Esophagus muscularis mucosa (tissue), 3 donors: ENCODE data around the gene CTBP1.

Source experiments
- POLR2AphosphoS5 ChIP-seq, 2 donors: sonication (generic); formaldehyde crosslinking; IDR thresholded peaks; one replicate each; pipeline ENCODE4 v1.6.1; 2017; ENCODE audit warnings: antibody characterized with exemption in 2 of 2
- TF ChIP-seq, protein P1 (sequence below), 3 experiments: fragments of 200-600 bp in 2 of 3; fragments of 450-650 bp in 1 of 3; sonication (generic) in 2 of 3; IDR thresholded peaks; one replicate each; pipeline ENCODE4 v1.5.1; 2017 to 2019; ENCODE audit warnings: antibody characterized with exemption in 3 of 3, mild to moderate bottlenecking in 2 of 3, moderate library complexity in 1 of 3

GRCh38 chr4:1260418-1261106, 11.6 kb upstream of the CTBP1 start:
- TF ChIP-seq POLR2AphosphoS5 (IDR thresholded peaks at IDR 0.05), result no peak
- TF ChIP-seq, protein P1, sequence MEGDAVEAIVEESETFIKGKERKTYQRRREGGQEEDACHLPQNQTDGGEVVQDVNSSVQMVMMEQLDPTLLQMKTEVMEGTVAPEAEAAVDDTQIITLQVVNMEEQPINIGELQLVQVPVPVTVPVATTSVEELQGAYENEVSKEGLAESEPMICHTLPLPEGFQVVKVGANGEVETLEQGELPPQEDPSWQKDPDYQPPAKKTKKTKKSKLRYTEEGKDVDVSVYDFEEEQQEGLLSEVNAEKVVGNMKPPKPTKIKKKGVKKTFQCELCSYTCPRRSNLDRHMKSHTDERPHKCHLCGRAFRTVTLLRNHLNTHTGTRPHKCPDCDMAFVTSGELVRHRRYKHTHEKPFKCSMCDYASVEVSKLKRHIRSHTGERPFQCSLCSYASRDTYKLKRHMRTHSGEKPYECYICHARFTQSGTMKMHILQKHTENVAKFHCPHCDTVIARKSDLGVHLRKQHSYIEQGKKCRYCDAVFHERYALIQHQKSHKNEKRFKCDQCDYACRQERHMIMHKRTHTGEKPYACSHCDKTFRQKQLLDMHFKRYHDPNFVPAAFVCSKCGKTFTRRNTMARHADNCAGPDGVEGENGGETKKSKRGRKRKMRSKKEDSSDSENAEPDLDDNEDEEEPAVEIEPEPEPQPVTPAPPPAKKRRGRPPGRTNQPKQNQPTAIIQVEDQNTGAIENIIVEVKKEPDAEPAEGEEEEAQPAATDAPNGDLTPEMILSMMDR (IDR thresholded peaks at IDR 0.05), result no peak
